HK-2 (cell line): Measurements from ENCODE around the gene SPATA20.

Experiments
- DNase-seq: peaks from one replicate; pipeline ENCODE4 v3.0.0-alpha.2; 2018; ENCODE audit not compliant: unreplicated experiment

The SPATA20 gene

DNA sequence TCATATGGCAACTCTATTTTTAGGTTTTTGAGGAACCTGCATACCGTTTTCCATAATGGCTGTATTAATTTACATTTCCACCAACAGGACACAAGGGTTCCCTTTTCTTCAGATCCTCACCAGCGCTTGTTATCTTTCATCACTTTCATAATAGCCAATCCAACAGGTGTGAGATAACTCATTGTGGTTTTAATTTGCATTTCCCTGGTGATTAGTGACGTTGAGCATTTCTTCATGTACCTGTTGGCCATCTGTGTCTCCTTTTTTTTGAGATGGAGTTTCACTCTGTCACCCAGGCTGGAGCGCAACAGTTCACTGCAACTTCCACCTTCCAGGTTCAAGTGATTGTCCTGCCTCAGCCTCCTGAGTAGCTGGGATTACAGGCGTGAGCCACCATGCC, 51.5 kb downstream of the SPATA20 start:
- no peak for DNase-seq

DNA sequence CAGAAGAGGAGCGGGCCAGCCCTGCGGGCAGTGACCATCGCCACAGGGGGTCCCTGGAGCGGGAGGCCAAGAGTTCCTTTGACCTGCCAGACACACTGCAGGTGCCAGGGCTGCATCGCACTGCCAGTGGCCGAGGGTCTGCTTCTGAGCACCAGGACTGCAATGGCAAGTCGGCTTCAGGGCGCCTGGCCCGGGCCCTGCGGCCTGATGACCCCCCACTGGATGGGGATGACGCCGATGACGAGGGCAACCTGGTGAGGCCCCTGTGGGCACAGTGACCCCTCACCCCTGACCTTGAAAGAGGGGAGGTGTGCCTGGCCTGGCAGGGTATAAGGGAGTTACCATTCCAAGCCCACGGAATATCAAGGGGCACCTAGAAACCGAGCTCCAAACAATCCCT, 52.6 kb downstream of the SPATA20 start:
- DNase-seq, result no peak

GRCh38 chr17:50601823-50602375, 54.9 kb downstream of the SPATA20 start:
- no peak for DNase-seq

DNA sequence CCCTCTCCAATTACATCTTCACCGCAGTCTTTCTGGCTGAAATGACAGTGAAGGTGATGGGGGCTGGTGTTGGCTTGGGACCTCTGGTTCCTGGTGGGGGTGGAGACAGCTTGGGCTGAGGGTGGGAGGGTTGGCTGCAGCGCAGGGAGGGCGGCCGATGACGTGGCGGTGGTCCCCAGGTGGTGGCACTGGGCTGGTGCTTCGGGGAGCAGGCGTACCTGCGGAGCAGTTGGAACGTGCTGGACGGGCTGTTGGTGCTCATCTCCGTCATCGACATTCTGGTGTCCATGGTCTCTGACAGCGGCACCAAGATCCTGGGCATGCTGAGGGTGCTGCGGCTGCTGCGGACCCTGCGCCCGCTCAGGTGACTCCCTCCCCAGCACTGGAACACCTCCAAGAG, 55.9 kb downstream of the SPATA20 start:
- no peak for DNase-seq

- DNase-seq, result no peak
Observed at GRCh38 chr17:50603340-50603739, 56.4 kb downstream of the SPATA20 start.

DNA sequence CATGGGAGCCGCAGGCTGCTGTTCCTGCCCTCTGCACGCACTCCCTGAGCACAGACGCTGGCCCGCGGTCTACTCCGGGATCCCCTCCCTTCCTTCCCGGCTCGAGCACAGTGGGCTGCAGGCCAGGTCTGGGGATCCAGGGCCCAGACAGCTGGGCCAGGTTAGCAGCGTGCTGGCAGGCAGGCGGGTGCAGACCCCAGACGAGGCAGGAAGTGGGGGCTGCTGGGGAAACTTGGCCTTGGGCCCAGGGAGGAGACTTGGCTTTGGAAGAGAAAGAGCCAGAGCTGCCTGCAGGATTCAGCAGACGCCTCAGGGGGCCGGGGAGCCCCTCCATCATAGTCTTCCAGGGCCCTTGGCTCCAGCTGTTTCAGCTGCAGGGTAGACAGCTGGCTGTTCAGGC, 57.5 kb downstream of the SPATA20 start:
- DNase-seq, result no peak

DNA sequence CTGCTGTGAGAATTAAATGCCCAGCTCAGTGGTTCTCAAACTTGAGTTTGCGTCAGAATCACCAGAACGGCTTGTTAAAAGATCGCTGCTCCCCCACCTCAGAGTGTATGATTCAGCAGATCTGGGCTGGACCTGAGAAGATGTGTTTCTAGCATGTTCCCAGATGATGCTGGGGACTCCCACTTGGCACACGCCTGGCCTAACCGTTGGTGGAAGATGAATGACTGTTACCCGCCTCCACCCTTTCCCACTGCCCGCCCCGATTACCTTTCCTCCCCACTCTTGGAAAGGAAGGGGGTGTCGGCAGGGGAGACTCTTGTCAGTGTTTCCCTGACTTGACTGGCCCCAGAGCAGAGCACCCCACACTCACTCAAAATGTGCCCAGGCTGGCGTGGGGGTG, 58.5 kb downstream of the SPATA20 start:
- DNase-seq, result no peak
